H9 (cell line): ENCODE results near the gene POMT2. TPM values are rescaled to one million over a fixed set of nuclear protein-coding genes. Genes with fewer than 3 reads are reported as not detected.

Experiments
- DNase-seq: peaks from one replicate; pipeline ENCODE4 v3.0.0-alpha.2; 2017
- H2AFZ ChIP-seq: one replicate; pipeline ENCODE4 v1.6.1; 2013; ENCODE audit warnings: mild to moderate bottlenecking, low read length, control low read depth, moderate library complexity
- H2AK5ac ChIP-seq: 2 replicates; pipeline ENCODE4 v1.6.1; 2013; ENCODE audit warnings: low read length, control low read depth, mixed read lengths; ENCODE audit not compliant: insufficient read length
- H2BK120ac ChIP-seq: one replicate; pipeline ENCODE4 v1.6.1; 2013; ENCODE audit warnings: low read depth, mild to moderate bottlenecking, low read length, control low read depth, inconsistent platforms; ENCODE audit not compliant: poor library complexity, severe bottlenecking
- H2BK12ac ChIP-seq: 2 replicates; pipeline ENCODE4 v1.6.1; 2013; ENCODE audit warnings: low read length, control low read depth, mixed read lengths, low read depth; ENCODE audit not compliant: insufficient read length
- H2BK15ac ChIP-seq: 2 replicates; pipeline ENCODE4 v1.6.1; 2013; ENCODE audit warnings: low read depth, low read length, control low read depth
- H2BK20ac ChIP-seq: one replicate; pipeline ENCODE4 v1.6.1; 2013; ENCODE audit warnings: low read depth, mild to moderate bottlenecking, low read length, control low read depth, inconsistent platforms; ENCODE audit not compliant: poor library complexity, severe bottlenecking
- H2BK5ac ChIP-seq: 2 replicates; pipeline ENCODE4 v1.6.1; 2013; ENCODE audit warnings: low read length, control low read depth, mixed read lengths; ENCODE audit not compliant: insufficient read length
- H3K14ac ChIP-seq: 2 replicates; pipeline ENCODE4 v1.6.1; 2013; ENCODE audit warnings: low read length, control low read depth; ENCODE audit not compliant: insufficient read depth
- H3K18ac ChIP-seq: 2 replicates; pipeline ENCODE4 v1.6.1; 2013; ENCODE audit warnings: low read depth, mild to moderate bottlenecking, mixed read lengths, low read length, control low read depth; ENCODE audit not compliant: insufficient read length
- H3K23ac ChIP-seq: 2 replicates; pipeline ENCODE4 v1.6.1; 2013; ENCODE audit warnings: low read length, control low read depth, mixed read lengths, low read depth; ENCODE audit not compliant: insufficient read length
- H3K23me2 ChIP-seq: 2 replicates; pipeline ENCODE4 v1.6.1; 2013; ENCODE audit warnings: low read depth, mild to moderate bottlenecking, mixed read lengths, low read length, control low read depth; ENCODE audit not compliant: insufficient read length, poor library complexity, severe bottlenecking
- H3K27ac ChIP-seq: 2 replicates; pipeline ENCODE4 v1.5.1; 2013; ENCODE audit warnings: low read length, control low read depth, mixed read lengths, low read depth; ENCODE audit not compliant: insufficient read length
- H3K27me3 ChIP-seq: 2 replicates; pipeline ENCODE4 v1.6.1; 2013; ENCODE audit warnings: low read length, control low read depth, inconsistent platforms; ENCODE audit not compliant: insufficient read depth
- H3K4ac ChIP-seq: 2 replicates; pipeline ENCODE4 v1.6.1; 2013; ENCODE audit warnings: low read depth, mild to moderate bottlenecking, control low read depth, inconsistent platforms, low read length, moderate library complexity
- H3K4me1 ChIP-seq: 2 replicates; pipeline ENCODE4 v1.6.1; 2013; ENCODE audit warnings: low read length, control low read depth, inconsistent platforms; ENCODE audit not compliant: insufficient read depth
- H3K4me2 ChIP-seq: 2 replicates; pipeline ENCODE4 v1.6.1; 2013; ENCODE audit warnings: low read length, control low read depth, mixed read lengths; ENCODE audit not compliant: insufficient read length, insufficient read depth
- H3K56ac ChIP-seq: 2 replicates; pipeline ENCODE4 v1.6.1; 2013; ENCODE audit warnings: low read depth, mild to moderate bottlenecking, mixed read lengths, low read length, control low read depth; ENCODE audit not compliant: insufficient read length
- H3K79me1 ChIP-seq: 2 replicates; pipeline ENCODE4 v1.6.1; 2013; ENCODE audit warnings: low read depth, mild to moderate bottlenecking, moderate library complexity, low read length, control low read depth, inconsistent platforms; ENCODE audit not compliant: insufficient read depth, poor library complexity, severe bottlenecking
- H3K79me2 ChIP-seq: 2 replicates; pipeline ENCODE4 v1.6.1; 2013; ENCODE audit warnings: low read length, control low read depth, inconsistent platforms; ENCODE audit not compliant: insufficient read depth
- H3K9ac ChIP-seq: 2 replicates; pipeline ENCODE4 v1.6.1; 2013; ENCODE audit warnings: low read length, control low read depth, mixed read lengths; ENCODE audit not compliant: insufficient read length; ENCODE audit errors: extremely low read depth
- H3K9me3 ChIP-seq: one replicate; pipeline ENCODE4 v1.6.1; 2013; ENCODE audit warnings: low read depth, low read length, inconsistent platforms; ENCODE audit not compliant: control insufficient read depth
- H3T11ph ChIP-seq: one replicate; pipeline ENCODE4 v1.6.1; 2013; ENCODE audit warnings: mild to moderate bottlenecking, low read length, control low read depth, inconsistent platforms
- H4K20me1 ChIP-seq: one replicate; pipeline ENCODE4 v1.6.1; 2013; ENCODE audit not compliant: control insufficient read depth, insufficient read length, insufficient read depth
- H4K5ac ChIP-seq: 2 replicates; pipeline ENCODE4 v1.6.1; 2013; ENCODE audit warnings: low read depth, mild to moderate bottlenecking, mixed read lengths, low read length, control low read depth; ENCODE audit not compliant: insufficient read length
- H4K8ac ChIP-seq: replicated peaks from 2 replicates; pipeline ENCODE4 v1.6.1; 2013; ENCODE audit warnings: low read length, control low read depth, mixed read lengths, low read depth; ENCODE audit not compliant: insufficient read length
- H4K91ac ChIP-seq: 2 replicates; pipeline ENCODE4 v1.6.1; 2013; ENCODE audit warnings: low read depth, mild to moderate bottlenecking, moderate library complexity, mixed read lengths, low read length, control low read depth; ENCODE audit not compliant: insufficient read length
- H3K27ac Mint-ChIP-seq, 3 experiments: 2 replicates in 2 of 3; 3 replicates in 1 of 3; pipeline ENCODE4 v1.8.0; 2020 to 2021; ENCODE audit warnings: mixed read lengths in 3 of 3, mild to moderate bottlenecking in 1 of 3, moderate library complexity in 1 of 3
- H3K27me3 Mint-ChIP-seq: 2 replicates; pipeline ENCODE4 v1.8.0; 2021; ENCODE audit warnings: low read depth, mild to moderate bottlenecking, moderate library complexity, mixed read lengths
- H3K36me3 Mint-ChIP-seq, 3 experiments: 2 replicates in 2 of 3; 3 replicates in 1 of 3; pipeline ENCODE4 v1.8.0; 2020 to 2021; ENCODE audit warnings: low read depth in 3 of 3, mixed read lengths in 3 of 3; ENCODE audit not compliant: insufficient read depth in 1 of 3
- H3K4me1 Mint-ChIP-seq, 2 experiments: 2 replicates each; pipeline ENCODE4 v1.8.0; 2020; ENCODE audit warnings: mixed read lengths in 2 of 2
- H3K4me3 Mint-ChIP-seq, 2 experiments: 2 replicates in 1 of 2; 3 replicates in 1 of 2; pipeline ENCODE4 v1.8.0; 2020 to 2021; ENCODE audit warnings: mild to moderate bottlenecking in 2 of 2, mixed read lengths in 2 of 2, moderate library complexity in 1 of 2
- H3K9me3 Mint-ChIP-seq, 2 experiments: 2 replicates in 1 of 2; 3 replicates in 1 of 2; pipeline ENCODE4 v1.8.0; 2020; ENCODE audit warnings: mild to moderate bottlenecking in 2 of 2, mixed read lengths in 2 of 2, moderate library complexity in 1 of 2
- WGBS: extraction: QIAGEN DNeasy Blood & Tissue Kit; methylation state at CpG from one replicate; pipeline ENCODE4 v1.1.7; 2013; ENCODE audit warnings: missing lambda C conversion rate, low lambda C conversion rate, mixed read lengths; ENCODE audit not compliant: insufficient read length; ENCODE audit errors: extremely low coverage; 5-methylcytosine and 5-hydroxymethylcytosine counted together
- total RNA-seq: library from RNA; stranded (reverse); gene quantifications from 2 replicates; pipeline ENCODE4 v1.2.1, GENCODE V29; 2021
- TF ChIP-seq, protein P1 (sequence below): fragments of 200-600 bp; sonication (generic); conservative IDR thresholded peaks from 3 replicates; pipeline ENCODE4 v1.8.0; 2021; ENCODE audit warnings: antibody characterized with exemption, mild to moderate bottlenecking

Gene POMT2
- total RNA-seq, 1 experiment from 2014 or later = 25.2 TPM

DNA sequence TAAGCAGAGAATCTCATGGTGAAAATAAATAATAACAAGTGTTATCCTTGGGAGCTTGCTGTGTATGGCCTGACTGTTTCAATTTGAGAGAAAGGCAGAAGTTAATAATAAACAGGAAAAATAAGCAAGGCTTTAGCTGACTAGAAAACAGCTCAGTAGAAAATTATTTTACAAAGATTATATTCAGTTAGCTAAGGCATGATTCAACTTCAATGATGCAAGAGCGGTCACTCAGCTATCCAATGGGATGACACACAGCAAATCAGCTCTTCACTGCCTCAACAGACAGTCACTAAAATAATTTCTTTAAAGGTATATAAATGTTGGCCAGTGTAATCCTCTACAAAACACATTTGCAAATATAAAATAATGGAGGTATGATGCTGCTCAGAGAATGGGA is 18.7 kb upstream of the POMT2 start:
- H3K14ac ChIP-seq = no peak overlapping the region
- H2AFZ ChIP-seq = no peak overlapping the region
- no peak overlapping the region for H3K4ac ChIP-seq
- no peaks in the 10 kb centered on the region for H3K9me3 ChIP-seq
- no peak overlapping the region for H2BK12ac ChIP-seq
- no peaks in the 10 kb centered on the region for H3K9me3 Mint-ChIP-seq
- no peak overlapping the region for H3K9ac ChIP-seq
- no peak overlapping the region for H3K27ac ChIP-seq
- no peaks in the 10 kb centered on the region for H3K79me1 ChIP-seq
- no peak overlapping the region for H3K18ac ChIP-seq
- no peaks in the 10 kb centered on the region for H3K23me2 ChIP-seq
- H4K91ac ChIP-seq = no peak overlapping the region
- no peaks in the 10 kb centered on the region for H4K20me1 ChIP-seq
- no peak for DNase-seq
- peaks cover 75 to 86% of the 10 kb centered on the region in 2 experiments for H3K4me1 Mint-ChIP-seq
- no peak overlapping the region for H3K23ac ChIP-seq
- no peak overlapping the region for H3K56ac ChIP-seq
- no peaks in the 10 kb centered on the region for H3K79me2 ChIP-seq
- no peak overlapping the region for H2BK15ac ChIP-seq
- H3K27ac Mint-ChIP-seq = peak overlapping the region in 2 of 3 experiments; percentile 44 to 99; a peak in 4 of 7 replicates
- no peak overlapping the region for H3K4me2 ChIP-seq
- H3K27me3 Mint-ChIP-seq = no peaks in the 10 kb centered on the region
- no peak overlapping the region for H3K4me3 Mint-ChIP-seq
- H3K27me3 ChIP-seq = no peaks in the 10 kb centered on the region
- no peak overlapping the region for H2BK20ac ChIP-seq
- peaks cover 20% of the 10 kb centered on the region; the same call in 1 of the 2 replicates for H3K4me1 ChIP-seq
- H3T11ph ChIP-seq = no peak overlapping the region
- no peak overlapping the region for H2BK5ac ChIP-seq
- no peak overlapping the region for H4K5ac ChIP-seq
- H3K36me3 Mint-ChIP-seq = peaks cover 19 to 31% (median 23%) of the 10 kb centered on the region in 3 experiments
- WGBS = no CpG with 5 or more reads among the region's 1 CpG
- no peak overlapping the region for H4K8ac ChIP-seq
- H2BK120ac ChIP-seq = no peak overlapping the region
- H2AK5ac ChIP-seq = no peak overlapping the region
- TF ChIP-seq, protein P1, sequence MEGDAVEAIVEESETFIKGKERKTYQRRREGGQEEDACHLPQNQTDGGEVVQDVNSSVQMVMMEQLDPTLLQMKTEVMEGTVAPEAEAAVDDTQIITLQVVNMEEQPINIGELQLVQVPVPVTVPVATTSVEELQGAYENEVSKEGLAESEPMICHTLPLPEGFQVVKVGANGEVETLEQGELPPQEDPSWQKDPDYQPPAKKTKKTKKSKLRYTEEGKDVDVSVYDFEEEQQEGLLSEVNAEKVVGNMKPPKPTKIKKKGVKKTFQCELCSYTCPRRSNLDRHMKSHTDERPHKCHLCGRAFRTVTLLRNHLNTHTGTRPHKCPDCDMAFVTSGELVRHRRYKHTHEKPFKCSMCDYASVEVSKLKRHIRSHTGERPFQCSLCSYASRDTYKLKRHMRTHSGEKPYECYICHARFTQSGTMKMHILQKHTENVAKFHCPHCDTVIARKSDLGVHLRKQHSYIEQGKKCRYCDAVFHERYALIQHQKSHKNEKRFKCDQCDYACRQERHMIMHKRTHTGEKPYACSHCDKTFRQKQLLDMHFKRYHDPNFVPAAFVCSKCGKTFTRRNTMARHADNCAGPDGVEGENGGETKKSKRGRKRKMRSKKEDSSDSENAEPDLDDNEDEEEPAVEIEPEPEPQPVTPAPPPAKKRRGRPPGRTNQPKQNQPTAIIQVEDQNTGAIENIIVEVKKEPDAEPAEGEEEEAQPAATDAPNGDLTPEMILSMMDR = no peak
